ENCODE measurements around the gene GADD45G. TPM values are rescaled to one million over a fixed set of nuclear protein-coding genes. Genes with fewer than 3 reads are reported as not detected.

GADD45G gene
- total RNA-seq, 2 experiments from 2014 or later = 3.7 to 5.0 TPM

GRCh38 chr9:89639961-89640360 lies 35.1 kb downstream of the GADD45G start:
- no peaks in the 10 kb centered on the region for H3K36me3 Mint-ChIP-seq (ENCODE audit: low read depth)
- DNase-seq (no peak), ATAC-seq (no peak)
- no peaks in the 10 kb centered on the region for H3K27me3 Mint-ChIP-seq
- H3K4me3 Mint-ChIP-seq = no peak overlapping the region
- intact Hi-C loops (cut with micrococcal nuclease) = no loop called here
- H3K27ac Mint-ChIP-seq = no peak overlapping the region
- ChIA-PET POLR2A (no interaction called here), CTCF (no interaction called here)
- no peaks in the 10 kb centered on the region for H3K9me3 Mint-ChIP-seq
- no peak for TF ChIP-seq CTCF (IDR thresholded peaks at IDR 0.05)
- no peaks in the 10 kb centered on the region for H3K4me1 Mint-ChIP-seq (ENCODE audit: low read depth)

- H3K4me1 Mint-ChIP-seq (ENCODE audit: low read depth) = no peaks in the 10 kb centered on the region
- DNase-seq = no peak
- ATAC-seq = no peak
- no peaks in the 10 kb centered on the region for H3K36me3 Mint-ChIP-seq (ENCODE audit: low read depth)
- no peak overlapping the region for H3K27ac Mint-ChIP-seq
- intact Hi-C loops (cut with micrococcal nuclease) = no loop called here
- H3K27me3 Mint-ChIP-seq = no peaks in the 10 kb centered on the region
- ChIA-PET POLR2A (no interaction called here), CTCF (no interaction called here)
- no peak overlapping the region for H3K4me3 Mint-ChIP-seq
- no peaks in the 10 kb centered on the region for H3K9me3 Mint-ChIP-seq
- TF ChIP-seq CTCF (IDR thresholded peaks at IDR 0.05) = no peak
Measured at GRCh38 chr9:89640361-89640760, 35.5 kb downstream of the GADD45G start.

- CTCF ChIA-PET = no interaction called here
- no peak for TF ChIP-seq CTCF (IDR thresholded peaks at IDR 0.05)
Measured at GRCh38 chr9:89640801-89641200, 36.0 kb downstream of the GADD45G start.

GRCh38 chr9:89641980-89642379 lies 37.2 kb downstream of the GADD45G start:
- TF ChIP-seq CTCF (IDR thresholded peaks at IDR 0.05) = no peak
- CTCF ChIA-PET = no interaction called here
- ATAC-seq = no peak

More at GRCh38 chr9:89640801-89641200, 36.0 kb downstream of the GADD45G start:
- Mint-ChIP-seq H3K4me1 (ENCODE audit: low read depth) (no peaks in the 10 kb centered on the region), H3K4me3 (no peak overlapping the region), H3K9me3 (no peaks in the 10 kb centered on the region), H3K27me3 (no peaks in the 10 kb centered on the region), H3K36me3 (ENCODE audit: low read depth) (no peaks in the 10 kb centered on the region), H3K27ac (no peak overlapping the region)
- POLR2A ChIA-PET = no interaction called here
- intact Hi-C loops (cut with micrococcal nuclease) = no loop called here
- ATAC-seq (no peak), DNase-seq (no peak)

GRCh38 chr9:89642789-89643188 lies 38.0 kb downstream of the GADD45G start:
- Mint-ChIP-seq H3K9me3 (no peaks in the 10 kb centered on the region), H3K27ac (no peak overlapping the region), H3K4me3 (no peak overlapping the region), H3K36me3 (ENCODE audit: low read depth) (no peaks in the 10 kb centered on the region), H3K4me1 (ENCODE audit: low read depth) (no peaks in the 10 kb centered on the region), H3K27me3 (no peaks in the 10 kb centered on the region)
- CTCF ChIA-PET = no interaction called here
- DNase-seq (no peak), ATAC-seq (no peak)
- TF ChIP-seq CTCF (IDR thresholded peaks at IDR 0.05) = no peak
- intact Hi-C loops (cut with micrococcal nuclease) = no loop called here
- POLR2A ChIA-PET = interaction anchor here (0.8 kb wide), 1 partner anchor 121 kb away, joined by 3 read pairs; no protein-coding TSS in a partner anchor

More at GRCh38 chr9:89641980-89642379, 37.2 kb downstream of the GADD45G start:
- no peak overlapping the region for H3K4me3 Mint-ChIP-seq
- H3K27me3 Mint-ChIP-seq = no peaks in the 10 kb centered on the region
- DNase-seq = no peak
- no peaks in the 10 kb centered on the region for H3K4me1 Mint-ChIP-seq (ENCODE audit: low read depth)
- H3K9me3 Mint-ChIP-seq = no peaks in the 10 kb centered on the region
- H3K27ac Mint-ChIP-seq = no peak overlapping the region
- no peaks in the 10 kb centered on the region for H3K36me3 Mint-ChIP-seq (ENCODE audit: low read depth)
- intact Hi-C loops (cut with micrococcal nuclease) = no loop called here
- POLR2A ChIA-PET = no interaction called here

Data from activated CD8-positive, alpha-beta T cell treated with anti-CD3 and anti-CD28 coated beads for 36 hours (primary cell).